Measurements from ENCODE around the gene GIMAP8.

GIMAP8 gene

DNA sequence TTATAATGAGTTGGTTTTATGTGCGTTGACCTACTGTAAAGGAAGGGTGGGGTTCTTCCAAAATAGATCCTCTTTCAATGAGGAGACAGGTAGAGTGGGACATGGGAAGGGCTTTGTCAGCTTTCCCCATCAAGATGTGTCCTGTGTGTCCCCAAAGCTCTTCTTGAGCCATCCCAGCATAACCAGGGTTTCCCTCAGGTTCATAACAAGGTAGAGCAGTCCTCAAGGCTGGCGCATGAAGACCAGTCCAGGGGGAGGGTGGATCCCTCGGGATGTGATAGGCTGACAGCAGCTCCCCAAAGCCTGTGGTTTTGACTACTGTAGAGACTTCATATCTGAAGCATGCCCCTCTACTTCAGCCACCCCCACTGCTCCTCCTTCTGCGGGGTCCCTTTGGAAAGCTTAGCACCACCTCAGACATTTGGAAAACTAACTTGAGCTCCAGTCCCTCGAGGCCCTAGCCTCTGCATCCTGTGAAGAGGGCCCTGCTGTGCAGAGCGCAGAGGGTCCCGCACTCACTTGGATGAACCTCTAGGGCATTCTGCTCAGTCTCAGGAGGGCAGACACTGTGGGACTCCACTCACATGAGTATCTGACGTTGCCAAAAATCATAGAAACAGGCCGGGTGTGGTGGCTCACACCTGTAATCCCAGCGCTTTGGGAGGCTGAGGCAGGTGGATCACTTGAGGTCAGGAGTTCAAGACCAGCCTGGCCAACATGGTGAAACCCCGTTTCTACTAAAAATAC is 1.1 kb upstream of the GIMAP8 start:
- H3K79me1 ChIP-seq (ENCODE audit: low read depth, low read length), result no peaks in the 10 kb centered on the region
- H3K23ac ChIP-seq (ENCODE audit: low read depth, low read length, poor library complexity), result no peak overlapping the region
- H2BK120ac ChIP-seq (ENCODE audit: low read depth, low read length), result no peak overlapping the region
- peak overlapping the region; percentile 56 for H2AK5ac ChIP-seq (ENCODE audit: low read depth, low read length)
- no peaks in the 10 kb centered on the region for H3K9me3 ChIP-seq (replicated peaks in 1 of 2; ENCODE audit: control insufficient read depth in 2 of 2, insufficient read depth in 1 of 2, low read depth in 1 of 2, low read length in 2 of 2)
- no CpG with 5 or more reads among the region's 11 CpGs for WGBS, 2 donors (ENCODE audit: extremely low coverage in 2 of 2, insufficient read length in 2 of 2, insufficient replicate concordance in 1 of 2)
- H3K18ac ChIP-seq (ENCODE audit: low read length), result no peak overlapping the region
- H2BK5ac ChIP-seq (ENCODE audit: low read length), result no peak overlapping the region
- no peak overlapping the region for H2AFZ ChIP-seq (ENCODE audit: low read length)
- peaks cover 0 to 4% of the 10 kb centered on the region in 2 donors for H3K4me1 ChIP-seq (ENCODE audit: control insufficient read depth in 2 of 2, insufficient read depth in 1 of 2, low read depth in 1 of 2, low read length in 2 of 2)
- DNase-seq (ENCODE audit: low spot score), result no peak
- H4K91ac ChIP-seq (ENCODE audit: low read depth, low read length, poor library complexity), result no peak overlapping the region
- H2BK15ac ChIP-seq (ENCODE audit: low read length), result no peak overlapping the region
- no peak overlapping the region for H3K9ac ChIP-seq (ENCODE audit: low read depth, low read length, poor library complexity)
- no peak overlapping the region for H3K4ac ChIP-seq (ENCODE audit: low read length)
- no peak overlapping the region for H4K8ac ChIP-seq (ENCODE audit: low read depth, low read length)
- no peak overlapping the region for H3K4me2 ChIP-seq (ENCODE audit: insufficient read depth, low read length, poor library complexity, severe bottlenecking)
- H3K36me3 ChIP-seq (replicated peaks in 1 of 2; ENCODE audit: control insufficient read depth in 2 of 2, insufficient read depth in 2 of 2, low read length in 2 of 2), result no peaks in the 10 kb centered on the region
- no peak overlapping the region for H3K4me3 ChIP-seq (ENCODE audit: low read length in 2 of 2)
- no peak overlapping the region for H2BK12ac ChIP-seq (ENCODE audit: low read length)
- no peak overlapping the region for H3K14ac ChIP-seq (ENCODE audit: low read length)
- peaks cover 0 to 49% (median 0%) of the 10 kb centered on the region in 3 experiments for H3K27me3 ChIP-seq (ENCODE audit: control insufficient read depth in 3 of 3, insufficient read depth in 3 of 3, low read depth in 1 of 3, low read length in 3 of 3)
- no peak overlapping the region for H3K27ac ChIP-seq (replicated peaks; ENCODE audit: low read length)

DNA sequence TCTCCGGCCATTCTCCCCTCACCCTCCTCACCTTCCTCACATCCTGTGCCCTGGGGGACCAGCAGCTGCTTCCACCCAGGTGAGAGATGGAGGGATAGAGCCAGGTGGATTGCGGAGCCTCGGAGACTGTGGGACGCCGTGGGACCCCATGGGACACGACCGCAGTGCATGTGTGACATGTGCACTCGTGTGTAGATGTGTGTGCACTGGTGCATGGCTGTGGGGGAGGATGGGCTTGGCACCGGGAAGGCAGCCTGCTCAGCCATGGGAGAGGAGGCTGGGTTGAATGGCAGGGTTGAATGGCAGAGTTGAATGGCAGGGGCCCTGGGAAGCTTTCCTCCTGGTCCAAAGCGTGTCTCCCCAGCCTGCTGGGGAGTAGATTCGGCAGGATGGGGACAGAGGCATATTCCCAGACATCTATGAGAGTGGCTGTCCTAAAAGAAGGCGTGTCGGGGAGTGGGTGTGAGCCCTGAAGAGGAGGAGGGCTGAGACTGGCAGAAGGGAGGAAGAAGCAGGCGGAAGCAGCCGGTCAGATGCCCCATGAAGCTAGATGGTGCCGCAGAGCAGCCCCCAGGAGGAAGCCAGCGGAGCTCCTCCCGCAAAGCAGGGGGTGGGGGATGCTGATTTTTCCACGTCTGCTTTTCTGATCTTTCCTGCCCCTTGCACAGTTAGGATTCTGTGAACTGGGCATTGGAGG is 815 bp downstream of the GIMAP8 start:
- Histone ChIP-seq H4K91ac (ENCODE audit: low read depth, low read length, poor library complexity) (no peak overlapping the region), H2AK5ac (ENCODE audit: low read depth, low read length) (no peak overlapping the region), H3K23ac (ENCODE audit: low read depth, low read length, poor library complexity) (peak overlapping the region; percentile 68), H3K4ac (ENCODE audit: low read length) (no peak overlapping the region), H3K4me2 (ENCODE audit: insufficient read depth, low read length, poor library complexity, severe bottlenecking) (no peak overlapping the region), H2BK5ac (ENCODE audit: low read length) (no peak overlapping the region), H3K4me1 (ENCODE audit: control insufficient read depth in 2 of 2, insufficient read depth in 1 of 2, low read depth in 1 of 2, low read length in 2 of 2) (peaks cover 0 to 4% of the 10 kb centered on the region in 2 donors), H3K27ac (replicated peaks; ENCODE audit: low read length) (no peak overlapping the region), H3K36me3 (replicated peaks in 1 of 2; ENCODE audit: control insufficient read depth in 2 of 2, insufficient read depth in 2 of 2, low read length in 2 of 2) (no peaks in the 10 kb centered on the region), H3K9ac (ENCODE audit: low read depth, low read length, poor library complexity) (no peak overlapping the region), H3K27me3 (ENCODE audit: control insufficient read depth in 3 of 3, insufficient read depth in 3 of 3, low read depth in 1 of 3, low read length in 3 of 3) (peaks cover 0 to 49% (median 0%) of the 10 kb centered on the region in 3 experiments), H3K9me3 (replicated peaks in 1 of 2; ENCODE audit: control insufficient read depth in 2 of 2, insufficient read depth in 1 of 2, low read depth in 1 of 2, low read length in 2 of 2) (peaks cover 0 to under 1% of the 10 kb centered on the region in 2 donors), H2BK120ac (ENCODE audit: low read depth, low read length) (no peak overlapping the region), H2BK12ac (ENCODE audit: low read length) (peak overlapping the region; percentile 97), H3K18ac (ENCODE audit: low read length) (peak overlapping the region; percentile 77), H3K79me1 (ENCODE audit: low read depth, low read length) (no peaks in the 10 kb centered on the region), H2BK15ac (ENCODE audit: low read length) (no peak overlapping the region), H3K14ac (ENCODE audit: low read length) (peak overlapping the region; percentile 65), H4K8ac (ENCODE audit: low read depth, low read length) (no peak overlapping the region), H2AFZ (ENCODE audit: low read length) (no peak overlapping the region), H3K4me3 (ENCODE audit: low read length in 2 of 2) (no peak overlapping the region)
- DNase-seq (ENCODE audit: low spot score), result no peak
- WGBS, 2 donors (ENCODE audit: extremely low coverage in 2 of 2, insufficient read length in 2 of 2, insufficient replicate concordance in 1 of 2), result no CpG with 5 or more reads among the region's 19 CpGs

DNA sequence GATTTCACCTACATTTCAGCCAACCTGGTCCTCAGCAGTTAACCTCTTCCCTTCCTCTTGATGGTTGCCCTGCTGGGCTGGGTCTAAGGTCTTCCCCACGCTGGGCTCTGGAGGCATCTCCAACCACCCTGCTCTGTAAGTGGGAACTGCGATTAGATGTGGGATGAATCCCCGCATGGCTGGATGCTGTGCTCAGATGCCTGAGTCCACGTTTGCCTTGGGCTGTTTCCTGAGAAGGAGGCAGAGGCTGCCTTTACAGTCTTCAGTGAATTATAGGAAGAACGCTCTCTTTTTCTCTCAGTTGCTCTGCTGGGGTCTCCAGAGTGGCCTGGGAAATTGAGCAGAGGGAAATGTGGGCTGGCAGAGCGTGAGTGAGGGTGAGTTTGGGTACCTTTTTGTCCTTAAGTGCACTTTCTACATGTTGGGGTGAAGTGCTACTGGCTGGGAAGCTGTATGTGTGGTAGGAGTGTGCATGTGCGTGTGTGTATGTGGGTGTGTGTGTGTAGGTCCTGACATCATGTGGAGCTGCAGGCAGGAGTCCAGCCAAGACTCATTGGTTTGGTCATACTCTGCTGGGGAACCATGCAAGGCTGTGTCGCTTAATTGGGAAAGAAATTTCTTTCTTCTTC is 1.5 kb downstream of the GIMAP8 start:
- no peak overlapping the region for H3K18ac ChIP-seq (ENCODE audit: low read length)
- no peak overlapping the region for H2BK12ac ChIP-seq (ENCODE audit: low read length)
- H2BK120ac ChIP-seq (ENCODE audit: low read depth, low read length), result no peak overlapping the region
- H3K4me1 ChIP-seq (ENCODE audit: control insufficient read depth in 2 of 2, insufficient read depth in 1 of 2, low read depth in 1 of 2, low read length in 2 of 2), result peaks cover 0 to 4% of the 10 kb centered on the region in 2 donors
- no peak overlapping the region for H3K4ac ChIP-seq (ENCODE audit: low read length)
- H3K9ac ChIP-seq (ENCODE audit: low read depth, low read length, poor library complexity), result no peak overlapping the region
- H3K23ac ChIP-seq (ENCODE audit: low read depth, low read length, poor library complexity), result no peak overlapping the region
- peaks cover 0 to 45% (median 0%) of the 10 kb centered on the region in 3 experiments for H3K27me3 ChIP-seq (ENCODE audit: control insufficient read depth in 3 of 3, insufficient read depth in 3 of 3, low read depth in 1 of 3, low read length in 3 of 3)
- no peak overlapping the region for H3K14ac ChIP-seq (ENCODE audit: low read length)
- H3K79me1 ChIP-seq (ENCODE audit: low read depth, low read length), result no peaks in the 10 kb centered on the region
- no peak overlapping the region for H2BK15ac ChIP-seq (ENCODE audit: low read length)
- no peak overlapping the region for H4K8ac ChIP-seq (ENCODE audit: low read depth, low read length)
- no peak overlapping the region for H4K91ac ChIP-seq (ENCODE audit: low read depth, low read length, poor library complexity)
- no peak overlapping the region for H2AK5ac ChIP-seq (ENCODE audit: low read depth, low read length)
- H2AFZ ChIP-seq (ENCODE audit: low read length), result no peak overlapping the region
- WGBS, 2 donors (ENCODE audit: extremely low coverage in 2 of 2, insufficient read length in 2 of 2, insufficient replicate concordance in 1 of 2), result no CpG with 5 or more reads among the region's 8 CpGs
- H3K36me3 ChIP-seq (replicated peaks in 1 of 2; ENCODE audit: control insufficient read depth in 2 of 2, insufficient read depth in 2 of 2, low read length in 2 of 2), result no peaks in the 10 kb centered on the region
- no peak overlapping the region for H3K4me3 ChIP-seq (ENCODE audit: low read length in 2 of 2)
- DNase-seq (ENCODE audit: low spot score), result no peak
- no peak overlapping the region for H2BK5ac ChIP-seq (ENCODE audit: low read length)
- no peak overlapping the region for H3K4me2 ChIP-seq (ENCODE audit: insufficient read depth, low read length, poor library complexity, severe bottlenecking)
- no peak overlapping the region for H3K27ac ChIP-seq (replicated peaks; ENCODE audit: low read length)
- H3K9me3 ChIP-seq (replicated peaks in 1 of 2; ENCODE audit: control insufficient read depth in 2 of 2, insufficient read depth in 1 of 2, low read depth in 1 of 2, low read length in 2 of 2), result peaks cover 0 to 3% of the 10 kb centered on the region in 2 donors

DNA sequence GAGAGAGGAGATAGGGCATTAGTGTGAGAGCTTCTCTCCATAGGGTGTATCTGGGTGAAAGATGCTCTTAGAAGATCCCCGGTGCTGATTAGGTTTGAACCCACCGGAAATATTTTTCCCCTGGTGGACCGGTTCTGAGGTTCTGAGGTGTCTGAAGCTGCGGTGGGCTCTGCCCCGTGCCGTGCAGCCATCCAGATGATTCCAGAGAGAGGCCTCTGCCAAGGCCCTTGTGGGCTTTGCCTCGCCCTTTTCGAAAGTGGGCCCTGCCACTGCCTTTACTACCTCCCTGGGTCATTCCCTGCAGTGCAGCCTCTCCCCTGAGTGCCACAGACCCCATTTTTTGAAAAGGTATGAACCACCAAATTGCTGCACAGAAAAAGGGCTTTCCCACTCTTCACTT is 2.8 kb downstream of the GIMAP8 start:
- Histone ChIP-seq H3K36me3 (replicated peaks in 1 of 2; ENCODE audit: control insufficient read depth in 2 of 2, insufficient read depth in 2 of 2, low read length in 2 of 2) (no peaks in the 10 kb centered on the region), H2AK5ac (ENCODE audit: low read depth, low read length) (no peak overlapping the region), H4K8ac (ENCODE audit: low read depth, low read length) (no peak overlapping the region), H2BK12ac (ENCODE audit: low read length) (no peak overlapping the region), H3K18ac (ENCODE audit: low read length) (no peak overlapping the region), H3K23ac (ENCODE audit: low read depth, low read length, poor library complexity) (no peak overlapping the region), H3K27ac (replicated peaks; ENCODE audit: low read length) (no peak overlapping the region), H3K9ac (ENCODE audit: low read depth, low read length, poor library complexity) (no peak overlapping the region), H3K4me1 (ENCODE audit: control insufficient read depth in 2 of 2, insufficient read depth in 1 of 2, low read depth in 1 of 2, low read length in 2 of 2) (peaks cover 0 to 4% of the 10 kb centered on the region in 2 donors), H3K79me1 (ENCODE audit: low read depth, low read length) (no peaks in the 10 kb centered on the region), H2BK5ac (ENCODE audit: low read length) (no peak overlapping the region), H3K27me3 (ENCODE audit: control insufficient read depth in 3 of 3, insufficient read depth in 3 of 3, low read depth in 1 of 3, low read length in 3 of 3) (peaks cover 0 to 37% (median 0%) of the 10 kb centered on the region in 3 experiments), H3K4me3 (ENCODE audit: low read length in 2 of 2) (no peak overlapping the region), H3K14ac (ENCODE audit: low read length) (no peak overlapping the region), H3K4me2 (ENCODE audit: insufficient read depth, low read length, poor library complexity, severe bottlenecking) (no peak overlapping the region), H2AFZ (ENCODE audit: low read length) (no peak overlapping the region), H3K9me3 (replicated peaks in 1 of 2; ENCODE audit: control insufficient read depth in 2 of 2, insufficient read depth in 1 of 2, low read depth in 1 of 2, low read length in 2 of 2) (peaks cover 0 to 9% of the 10 kb centered on the region in 2 donors), H4K91ac (ENCODE audit: low read depth, low read length, poor library complexity) (no peak overlapping the region), H2BK15ac (ENCODE audit: low read length) (no peak overlapping the region), H2BK120ac (ENCODE audit: low read depth, low read length) (no peak overlapping the region), H3K4ac (ENCODE audit: low read length) (no peak overlapping the region)
- no peak for DNase-seq (ENCODE audit: low spot score)
- WGBS, 2 donors (ENCODE audit: extremely low coverage in 2 of 2, insufficient read length in 2 of 2, insufficient replicate concordance in 1 of 2), result no CpG with 5 or more reads among the region's 8 CpGs

Data from neuronal stem cell (in vitro differentiated cells).